ENCODE data around the gene NUP42. TPM values are rescaled to one million over a fixed set of nuclear protein-coding genes. Genes with fewer than 3 reads are reported as not detected.

NUP42 gene
- total and polyA plus RNA-seq, 2 of the 13 experiments (the other 11 are each of a cell fraction or from before 2014, with no cell fraction given) = 32.0 to 51.5 TPM

- TF ChIP-seq, protein P1, sequence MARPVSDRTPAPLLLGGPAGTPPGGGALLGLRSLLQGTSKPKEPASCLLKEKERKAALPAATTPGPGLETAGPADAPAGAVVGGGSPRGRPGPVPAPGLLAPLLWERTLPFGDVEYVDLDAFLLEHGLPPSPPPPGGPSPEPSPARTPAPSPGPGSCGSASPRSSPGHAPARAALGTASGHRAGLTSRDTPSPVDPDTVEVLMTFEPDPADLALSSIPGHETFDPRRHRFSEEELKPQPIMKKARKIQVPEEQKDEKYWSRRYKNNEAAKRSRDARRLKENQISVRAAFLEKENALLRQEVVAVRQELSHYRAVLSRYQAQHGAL (CRISPR knock-in tag; IDR thresholded peaks at IDR 0.05; ENCODE audit: not compliant biosample characterization) = no peak
- TF ChIP-seq RNF2 (conservative IDR thresholded peaks at IDR 0.05; ENCODE audit: low read depth) (0 out of 2 replicates have a peak, but pooled peaks have one; percentile 47), ZNF768 (CRISPR knock-in tag; IDR thresholded peaks at IDR 0.05) (peak; percentile 95), KDM4B (CRISPR knock-in tag; IDR thresholded peaks at IDR 0.05) (no peak), ZMYM3 (CRISPR knock-in tag; IDR thresholded peaks at IDR 0.05) (peak; percentile 33; the same call in 1 of the 2 replicates), ZBTB42 (CRISPR knock-in tag; IDR thresholded peaks at IDR 0.05) (0 out of 2 replicates have a peak, but pooled peaks have one; percentile 25), HOXA7 (CRISPR knock-in tag; IDR thresholded peaks at IDR 0.05) (no peak), BATF2 (CRISPR knock-in tag; IDR thresholded peaks at IDR 0.05) (no peak), SOX13 (IDR thresholded peaks at IDR 0.05) (0 out of 2 replicates have a peak, but pooled peaks have one; percentile 20), SOX13 (CRISPR knock-in tag; conservative IDR thresholded peaks at IDR 0.05 in 1 of 2, IDR thresholded peaks at IDR 0.05 in 1 of 2) (no peak), BRD4 (CRISPR knock-in tag; IDR thresholded peaks at IDR 0.05) (no peak)
- TF ChIP-seq, protein P2, sequence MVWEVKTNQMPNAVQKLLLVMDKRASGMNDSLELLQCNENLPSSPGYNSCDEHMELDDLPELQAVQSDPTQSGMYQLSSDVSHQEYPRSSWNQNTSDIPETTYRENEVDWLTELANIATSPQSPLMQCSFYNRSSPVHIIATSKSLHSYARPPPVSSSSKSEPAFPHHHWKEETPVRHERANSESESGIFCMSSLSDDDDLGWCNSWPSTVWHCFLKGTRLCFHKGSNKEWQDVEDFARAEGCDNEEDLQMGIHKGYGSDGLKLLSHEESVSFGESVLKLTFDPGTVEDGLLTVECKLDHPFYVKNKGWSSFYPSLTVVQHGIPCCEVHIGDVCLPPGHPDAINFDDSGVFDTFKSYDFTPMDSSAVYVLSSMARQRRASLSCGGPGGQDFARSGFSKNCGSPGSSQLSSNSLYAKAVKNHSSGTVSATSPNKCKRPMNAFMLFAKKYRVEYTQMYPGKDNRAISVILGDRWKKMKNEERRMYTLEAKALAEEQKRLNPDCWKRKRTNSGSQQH (CRISPR knock-in tag; IDR thresholded peaks at IDR 0.05; ENCODE audit: low read depth) = no peak
- TF ChIP-seq, protein P3, sequence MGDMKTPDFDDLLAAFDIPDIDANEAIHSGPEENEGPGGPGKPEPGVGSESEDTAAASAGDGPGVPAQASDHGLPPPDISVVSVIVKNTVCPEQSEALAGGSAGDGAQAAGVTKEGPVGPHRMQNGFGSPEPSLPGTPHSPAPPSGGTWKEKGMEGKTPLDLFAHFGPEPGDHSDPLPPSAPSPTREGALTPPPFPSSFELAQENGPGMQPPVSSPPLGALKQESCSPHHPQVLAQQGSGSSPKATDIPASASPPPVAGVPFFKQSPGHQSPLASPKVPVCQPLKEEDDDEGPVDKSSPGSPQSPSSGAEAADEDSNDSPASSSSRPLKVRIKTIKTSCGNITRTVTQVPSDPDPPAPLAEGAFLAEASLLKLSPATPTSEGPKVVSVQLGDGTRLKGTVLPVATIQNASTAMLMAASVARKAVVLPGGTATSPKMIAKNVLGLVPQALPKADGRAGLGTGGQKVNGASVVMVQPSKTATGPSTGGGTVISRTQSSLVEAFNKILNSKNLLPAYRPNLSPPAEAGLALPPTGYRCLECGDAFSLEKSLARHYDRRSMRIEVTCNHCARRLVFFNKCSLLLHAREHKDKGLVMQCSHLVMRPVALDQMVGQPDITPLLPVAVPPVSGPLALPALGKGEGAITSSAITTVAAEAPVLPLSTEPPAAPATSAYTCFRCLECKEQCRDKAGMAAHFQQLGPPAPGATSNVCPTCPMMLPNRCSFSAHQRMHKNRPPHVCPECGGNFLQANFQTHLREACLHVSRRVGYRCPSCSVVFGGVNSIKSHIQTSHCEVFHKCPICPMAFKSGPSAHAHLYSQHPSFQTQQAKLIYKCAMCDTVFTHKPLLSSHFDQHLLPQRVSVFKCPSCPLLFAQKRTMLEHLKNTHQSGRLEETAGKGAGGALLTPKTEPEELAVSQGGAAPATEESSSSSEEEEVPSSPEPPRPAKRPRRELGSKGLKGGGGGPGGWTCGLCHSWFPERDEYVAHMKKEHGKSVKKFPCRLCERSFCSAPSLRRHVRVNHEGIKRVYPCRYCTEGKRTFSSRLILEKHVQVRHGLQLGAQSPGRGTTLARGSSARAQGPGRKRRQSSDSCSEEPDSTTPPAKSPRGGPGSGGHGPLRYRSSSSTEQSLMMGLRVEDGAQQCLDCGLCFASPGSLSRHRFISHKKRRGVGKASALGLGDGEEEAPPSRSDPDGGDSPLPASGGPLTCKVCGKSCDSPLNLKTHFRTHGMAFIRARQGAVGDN (CRISPR knock-in tag; IDR thresholded peaks at IDR 0.05) = peak; percentile 49
- TF ChIP-seq, protein P4, sequence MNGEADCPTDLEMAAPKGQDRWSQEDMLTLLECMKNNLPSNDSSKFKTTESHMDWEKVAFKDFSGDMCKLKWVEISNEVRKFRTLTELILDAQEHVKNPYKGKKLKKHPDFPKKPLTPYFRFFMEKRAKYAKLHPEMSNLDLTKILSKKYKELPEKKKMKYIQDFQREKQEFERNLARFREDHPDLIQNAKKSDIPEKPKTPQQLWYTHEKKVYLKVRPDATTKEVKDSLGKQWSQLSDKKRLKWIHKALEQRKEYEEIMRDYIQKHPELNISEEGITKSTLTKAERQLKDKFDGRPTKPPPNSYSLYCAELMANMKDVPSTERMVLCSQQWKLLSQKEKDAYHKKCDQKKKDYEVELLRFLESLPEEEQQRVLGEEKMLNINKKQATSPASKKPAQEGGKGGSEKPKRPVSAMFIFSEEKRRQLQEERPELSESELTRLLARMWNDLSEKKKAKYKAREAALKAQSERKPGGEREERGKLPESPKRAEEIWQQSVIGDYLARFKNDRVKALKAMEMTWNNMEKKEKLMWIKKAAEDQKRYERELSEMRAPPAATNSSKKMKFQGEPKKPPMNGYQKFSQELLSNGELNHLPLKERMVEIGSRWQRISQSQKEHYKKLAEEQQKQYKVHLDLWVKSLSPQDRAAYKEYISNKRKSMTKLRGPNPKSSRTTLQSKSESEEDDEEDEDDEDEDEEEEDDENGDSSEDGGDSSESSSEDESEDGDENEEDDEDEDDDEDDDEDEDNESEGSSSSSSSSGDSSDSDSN (CRISPR knock-in tag; IDR thresholded peaks at IDR 0.05) = 0 out of 2 replicates have a peak, but pooled peaks have one; percentile 39
- TF ChIP-seq, protein P5, sequence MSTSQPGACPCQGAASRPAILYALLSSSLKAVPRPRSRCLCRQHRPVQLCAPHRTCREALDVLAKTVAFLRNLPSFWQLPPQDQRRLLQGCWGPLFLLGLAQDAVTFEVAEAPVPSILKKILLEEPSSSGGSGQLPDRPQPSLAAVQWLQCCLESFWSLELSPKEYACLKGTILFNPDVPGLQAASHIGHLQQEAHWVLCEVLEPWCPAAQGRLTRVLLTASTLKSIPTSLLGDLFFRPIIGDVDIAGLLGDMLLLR (CRISPR knock-in tag; IDR thresholded peaks at IDR 0.05) = no peak
- TF ChIP-seq, protein P6, sequence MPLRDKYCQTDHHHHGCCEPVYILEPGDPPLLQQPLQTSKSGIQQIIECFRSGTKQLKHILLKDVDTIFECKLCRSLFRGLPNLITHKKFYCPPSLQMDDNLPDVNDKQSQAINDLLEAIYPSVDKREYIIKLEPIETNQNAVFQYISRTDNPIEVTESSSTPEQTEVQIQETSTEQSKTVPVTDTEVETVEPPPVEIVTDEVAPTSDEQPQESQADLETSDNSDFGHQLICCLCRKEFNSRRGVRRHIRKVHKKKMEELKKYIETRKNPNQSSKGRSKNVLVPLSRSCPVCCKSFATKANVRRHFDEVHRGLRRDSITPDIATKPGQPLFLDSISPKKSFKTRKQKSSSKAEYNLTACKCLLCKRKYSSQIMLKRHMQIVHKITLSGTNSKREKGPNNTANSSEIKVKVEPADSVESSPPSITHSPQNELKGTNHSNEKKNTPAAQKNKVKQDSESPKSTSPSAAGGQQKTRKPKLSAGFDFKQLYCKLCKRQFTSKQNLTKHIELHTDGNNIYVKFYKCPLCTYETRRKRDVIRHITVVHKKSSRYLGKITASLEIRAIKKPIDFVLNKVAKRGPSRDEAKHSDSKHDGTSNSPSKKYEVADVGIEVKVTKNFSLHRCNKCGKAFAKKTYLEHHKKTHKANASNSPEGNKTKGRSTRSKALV (CRISPR knock-in tag; IDR thresholded peaks at IDR 0.05) = peak; percentile 31; the same call in 1 of the 2 replicates
These were observed 65.9 kb downstream of the NUP42 start (continued) for GRCh38 chr7:23247603-23248335.

Data from HepG2 (cell line).